DND-41 (cell line): Measurements from ENCODE around the gene TARM1.

Experiments used
- CTCF ChIP-seq: IDR thresholded peaks from 2 replicates; pipeline ENCODE4 v1.5.1; 2012; ENCODE audit warnings: borderline replicate concordance, low read length, moderate library complexity, mild to moderate bottlenecking; ENCODE audit not compliant: poor library complexity, severe bottlenecking; ENCODE audit errors: extremely low read depth
- EZH2 ChIP-seq: IDR thresholded peaks from 3 replicates; pipeline ENCODE4 v1.6.1; 2012; ENCODE audit warnings: borderline replicate concordance, low read depth, mild to moderate bottlenecking, moderate library complexity, low read length, inconsistent platforms; ENCODE audit not compliant: severe bottlenecking

- no peak for TF ChIP-seq CTCF
- TF ChIP-seq EZH2 = no peak
These were observed 59.8 kb downstream of the TARM1 start for GRCh38 chr19:54021363-54021762.
